ENCODE measurements around the gene IL17RB.

GRCh38 chr3:53862241-53862640 is 15.9 kb downstream of the IL17RB start:
- TF ChIP-seq POLR2AphosphoS5 (IDR thresholded peaks at IDR 0.05; ENCODE audit: insufficient read depth in 1 of 2, low read depth in 1 of 2) (no peak), CTCF (IDR thresholded peaks at IDR 0.05) (no peak), POLR2A (IDR thresholded peaks at IDR 0.05) (no peak)
